Measurements from ENCODE around the gene ADGRG6.
A peak's percentile ranks its signal among the peaks of the same experiment; 100 is the strongest.
"Not testable (repeated sequence)": the region's sequence is repeated elsewhere in the genome, so short reads cannot be mapped to it uniquely, and the experiment has no call there.

The ADGRG6 gene

GRCh38 chr6:142446168-142446567 is 144.4 kb downstream of the ADGRG6 start:
- no peak for DNase-seq (ENCODE audit: low read depth)

GRCh38 chr6:142446576-142446975 is 144.8 kb downstream of the ADGRG6 start:
- no peak for DNase-seq (ENCODE audit: low read depth)

GRCh38 chr6:142448091-142448729 is 146.4 kb downstream of the ADGRG6 start:
- no peak for DNase-seq (ENCODE audit: low read depth)

- not testable (repeated sequence) for DNase-seq (ENCODE audit: low read depth)
Measured at GRCh38 chr6:142450856-142451255, 149.0 kb downstream of the ADGRG6 start.

GRCh38 chr6:142452993-142453392 is 151.2 kb downstream of the ADGRG6 start:
- no peak for DNase-seq (ENCODE audit: low read depth)

- not testable (repeated sequence) for DNase-seq (ENCODE audit: low read depth)
Measured at GRCh38 chr6:142454196-142454595, 152.4 kb downstream of the ADGRG6 start.

GRCh38 chr6:142454848-142455247 is 153.0 kb downstream of the ADGRG6 start:
- not testable (repeated sequence) for DNase-seq (ENCODE audit: low read depth)

- no peak for DNase-seq (ENCODE audit: low read depth)
Measured at GRCh38 chr6:142455957-142456589, 154.3 kb downstream of the ADGRG6 start.

- DNase-seq (ENCODE audit: low read depth) = no peak
Measured at GRCh38 chr6:142457638-142458406, 156.0 kb downstream of the ADGRG6 start.

- no peak for DNase-seq (ENCODE audit: low read depth)
Measured at GRCh38 chr6:142458836-142459235, 157.0 kb downstream of the ADGRG6 start.

GRCh38 chr6:142459271-142459670 is 157.5 kb downstream of the ADGRG6 start:
- no peak for DNase-seq (ENCODE audit: low read depth)

- no peak for DNase-seq (ENCODE audit: low read depth)
Measured at GRCh38 chr6:142462260-142462659, 160.5 kb downstream of the ADGRG6 start.

GRCh38 chr6:142463988-142464387 is 162.2 kb downstream of the ADGRG6 start:
- DNase-seq (ENCODE audit: low read depth) = no peak

GRCh38 chr6:142469220-142469619 is 167.4 kb downstream of the ADGRG6 start:
- no peak for DNase-seq (ENCODE audit: low read depth)

GRCh38 chr6:142470421-142470820 is 168.6 kb downstream of the ADGRG6 start:
- no peak for DNase-seq (ENCODE audit: low read depth)

- DNase-seq (ENCODE audit: low read depth) = peak; percentile 66
Measured at GRCh38 chr6:142474531-142475289, 172.9 kb downstream of the ADGRG6 start.

- no peak for DNase-seq (ENCODE audit: low read depth)
Measured at GRCh38 chr6:142476452-142476851, 174.6 kb downstream of the ADGRG6 start.

GRCh38 chr6:142478117-142478516 is 176.3 kb downstream of the ADGRG6 start:
- DNase-seq (ENCODE audit: low read depth) = peak; percentile 36

- no peak for DNase-seq (ENCODE audit: low read depth)
Measured at GRCh38 chr6:142481466-142481865, 179.7 kb downstream of the ADGRG6 start.

- no peak for DNase-seq (ENCODE audit: low read depth)
Measured at GRCh38 chr6:142482249-142482648, 180.4 kb downstream of the ADGRG6 start.

GRCh38 chr6:142482974-142483373 is 181.2 kb downstream of the ADGRG6 start:
- DNase-seq (ENCODE audit: low read depth) = no peak

GRCh38 chr6:142485256-142485655 is 183.4 kb downstream of the ADGRG6 start:
- no peak for DNase-seq (ENCODE audit: low read depth)

Data from HS-27A (cell line).